CD4-positive, alpha-beta T cell treated with Interleukin-12 subunit alpha and Interleukin-12 subunit beta, for 1 hour (primary cell): Measurements from ENCODE around the gene TBC1D12.
"Not testable (repeated sequence)": the region's sequence is repeated elsewhere in the genome, so short reads cannot be mapped to it uniquely, and the experiment has no call there.

Experiments
- DNase-seq: peaks from one replicate; pipeline ENCODE4 v3.0.0-alpha.2; 2020

The TBC1D12 gene

GRCh38 chr10:94549221-94549620 is 146.9 kb downstream of the TBC1D12 start:
- DNase-seq, result no peak

- DNase-seq, result not testable (repeated sequence)
These were observed 165.5 kb downstream of the TBC1D12 start for GRCh38 chr10:94567714-94568307.

- DNase-seq, result no peak
These were observed 168.7 kb downstream of the TBC1D12 start for GRCh38 chr10:94571081-94571480.

- no peak for DNase-seq
These were observed 169.2 kb downstream of the TBC1D12 start for GRCh38 chr10:94571528-94571927.

GRCh38 chr10:94578790-94579189 is 176.4 kb downstream of the TBC1D12 start:
- DNase-seq, result no peak

- DNase-seq, result no peak
These were observed 180.8 kb downstream of the TBC1D12 start for GRCh38 chr10:94583124-94583523.
